CD4-positive, CD25-positive, alpha-beta regulatory T cell (primary cell): ENCODE measurements around the gene GNPAT. TPM values are rescaled to one million over a fixed set of nuclear protein-coding genes. Genes with fewer than 3 reads are reported as not detected.

Source experiments
- ATAC-seq, 2 donors: fragments of 150-1000 bp; cut with Tn5 transposase; one replicate each; pipeline ENCODE4 v1.10.0; 2021; ENCODE audit warnings: low read depth in 2 of 2, moderate number of reproducible peaks in 2 of 2, moderate library complexity in 1 of 2
- DNase-seq, 3 donors: peaks; one replicate each; pipeline versions ENCODE4 v3.0.0 to v3.0.0-alpha.2; 2012 to 2022; ENCODE audit warnings: mixed read lengths in 1 of 3
- H3K27ac ChIP-seq: one replicate; pipeline ENCODE4 v1.7.0; 2013; ENCODE audit warnings: mild to moderate bottlenecking, low read length; ENCODE audit not compliant: insufficient read depth, poor library complexity, severe bottlenecking
- H3K27me3 ChIP-seq: one replicate; pipeline ENCODE4 v1.7.0; 2013; ENCODE audit warnings: low read length; ENCODE audit not compliant: control insufficient read depth, insufficient read depth
- H3K36me3 ChIP-seq: one replicate; pipeline ENCODE4 v1.7.0; 2013; ENCODE audit warnings: mild to moderate bottlenecking, low read length, moderate library complexity; ENCODE audit not compliant: control insufficient read depth, insufficient read depth
- H3K4me1 ChIP-seq: 2 replicates; pipeline ENCODE4 v1.7.0; 2013; ENCODE audit warnings: mild to moderate bottlenecking, low read length; ENCODE audit not compliant: insufficient read depth, control insufficient read depth, poor library complexity, severe bottlenecking
- H3K4me3 ChIP-seq: one replicate; pipeline ENCODE4 v1.7.0; 2013; ENCODE audit warnings: low read depth, mild to moderate bottlenecking, low read length, moderate library complexity
- H3K9me3 ChIP-seq, 2 experiments: 1 replicate in 1 of 2; 2 replicates in 1 of 2; pipeline ENCODE4 v1.7.0; 2013; ENCODE audit warnings: low read length in 2 of 2, mild to moderate bottlenecking in 1 of 2, moderate library complexity in 1 of 2; ENCODE audit not compliant: control insufficient read depth in 2 of 2
- H3K27ac Mint-ChIP-seq, 3 donors: one replicate each; pipeline ENCODE4 v1.8.0; 2020 to 2022; ENCODE audit warnings: mild to moderate bottlenecking in 3 of 3, mixed read lengths in 3 of 3, moderate library complexity in 2 of 3
- H3K27me3 Mint-ChIP-seq: one replicate; pipeline ENCODE4 v1.8.0; 2022; ENCODE audit warnings: mild to moderate bottlenecking, mixed read lengths
- H3K36me3 Mint-ChIP-seq: one replicate; pipeline ENCODE4 v1.8.0; 2020; ENCODE audit warnings: mixed read lengths
- H3K4me1 Mint-ChIP-seq, 4 donors: one replicate each; pipeline ENCODE4 v1.8.0; 2020 to 2022; ENCODE audit warnings: mixed read lengths in 4 of 4, mild to moderate bottlenecking in 1 of 4
- H3K4me3 Mint-ChIP-seq, 4 donors: one replicate each; pipeline ENCODE4 v1.8.0; 2020 to 2022; ENCODE audit warnings: mild to moderate bottlenecking in 4 of 4, mixed read lengths in 4 of 4, moderate library complexity in 3 of 4
- H3K9me3 Mint-ChIP-seq, 7 donors: one replicate each; pipeline ENCODE4 v1.8.0; 2020 to 2022; ENCODE audit warnings: mixed read lengths in 7 of 7, mild to moderate bottlenecking in 3 of 7, moderate library complexity in 2 of 7
- polyA plus RNA-seq, 4 donors: library from polyadenylated mRNA; unstranded; fragments of 300-500 nt; fragmentation: Illumina TruSeq; gene quantifications; one replicate each; pipeline ENCODE4 v1.2.3, GENCODE V29; 2021
- total RNA-seq: library from RNA; stranded (reverse); gene quantifications from one replicate; pipeline ENCODE4 v1.2.3, GENCODE V29; 2022

The GNPAT gene
- total and polyA plus RNA-seq, 5 donors from 2014 or later = 23.1 to 46.8 (median 41.0) TPM

GRCh38 chr1:231265379-231265778, 24.4 kb downstream of the GNPAT start:
- H3K27ac Mint-ChIP-seq = no peak overlapping the region
- no peaks in the 10 kb centered on the region for H3K27me3 ChIP-seq
- no peak overlapping the region for H3K4me3 Mint-ChIP-seq
- H3K27me3 Mint-ChIP-seq = no peaks in the 10 kb centered on the region
- no peaks in the 10 kb centered on the region for H3K4me1 ChIP-seq
- H3K36me3 ChIP-seq = peaks cover 82% of the 10 kb centered on the region
- peaks cover 59% of the 10 kb centered on the region for H3K36me3 Mint-ChIP-seq
- no peaks in the 10 kb centered on the region for H3K9me3 Mint-ChIP-seq
- H3K4me1 Mint-ChIP-seq = no peaks in the 10 kb centered on the region
- no peaks in the 10 kb centered on the region for H3K9me3 ChIP-seq
- no peak overlapping the region for H3K4me3 ChIP-seq
- ATAC-seq = no peak
- DNase-seq = no peak
- H3K27ac ChIP-seq = no peak overlapping the region

- H3K27me3 ChIP-seq = no peaks in the 10 kb centered on the region
- Mint-ChIP-seq H3K27me3 (no peaks in the 10 kb centered on the region), H3K4me3 (no peak overlapping the region), H3K27ac (peak overlapping the region in 1 of 3 donors; percentile 7), H3K9me3 (no peaks in the 10 kb centered on the region), H3K4me1 (peaks cover 0 to 8% (median 4%) of the 10 kb centered on the region in 4 donors), H3K36me3 (peaks cover 65% of the 10 kb centered on the region)
- H3K27ac ChIP-seq = no peak overlapping the region
- peaks cover 75% of the 10 kb centered on the region for H3K36me3 ChIP-seq
- H3K9me3 ChIP-seq = no peaks in the 10 kb centered on the region
- no peak overlapping the region for H3K4me3 ChIP-seq
- no peak for ATAC-seq
- no peak for DNase-seq
- no peaks in the 10 kb centered on the region for H3K4me1 ChIP-seq
Observed at GRCh38 chr1:231266811-231267322, 25.9 kb downstream of the GNPAT start.

- Mint-ChIP-seq H3K27me3 (no peaks in the 10 kb centered on the region), H3K9me3 (no peaks in the 10 kb centered on the region), H3K4me1 (peaks cover 0 to 31% (median 18%) of the 10 kb centered on the region in 4 donors), H3K27ac (peak overlapping the region; percentile 89 to 100 (median 90)), H3K4me3 (peak overlapping the region in 2 of 4 donors; percentile 22 to 73), H3K36me3 (peaks cover 64% of the 10 kb centered on the region)
- Histone ChIP-seq H3K27me3 (no peaks in the 10 kb centered on the region), H3K4me3 (no peak overlapping the region), H3K9me3 (no peaks in the 10 kb centered on the region), H3K27ac (peak overlapping the region; percentile 49), H3K36me3 (peaks cover 61% of the 10 kb centered on the region), H3K4me1 (peaks cover 5% of the 10 kb centered on the region)
- DNase-seq (peak in 2 of 3 donors; percentile 2 to 86), ATAC-seq (peak; percentile 73 to 76)
Observed at GRCh38 chr1:231272173-231272572, 31.2 kb downstream of the GNPAT start.

GRCh38 chr1:231272880-231273279, 31.9 kb downstream of the GNPAT start:
- Histone ChIP-seq H3K4me3 (no peak overlapping the region), H3K9me3 (no peaks in the 10 kb centered on the region), H3K27ac (no peak overlapping the region), H3K4me1 (peaks cover 5% of the 10 kb centered on the region), H3K27me3 (no peaks in the 10 kb centered on the region), H3K36me3 (peaks cover 58% of the 10 kb centered on the region)
- ATAC-seq (peak; percentile 31 to 53), DNase-seq (peak in 1 of 3 donors; percentile 54)
- H3K4me3 Mint-ChIP-seq = peak overlapping the region in 2 of 4 donors; percentile 22 to 79
- peak overlapping the region; percentile 89 to 100 (median 90) for H3K27ac Mint-ChIP-seq
- H3K9me3 Mint-ChIP-seq = no peaks in the 10 kb centered on the region
- H3K27me3 Mint-ChIP-seq = no peaks in the 10 kb centered on the region
- peaks cover 66% of the 10 kb centered on the region for H3K36me3 Mint-ChIP-seq
- peaks cover 0 to 31% (median 18%) of the 10 kb centered on the region in 4 donors for H3K4me1 Mint-ChIP-seq

GRCh38 chr1:231274119-231274825, 33.3 kb downstream of the GNPAT start:
- Histone ChIP-seq H3K36me3 (peaks cover 53% of the 10 kb centered on the region), H3K27ac (no peak overlapping the region), H3K4me3 (no peak overlapping the region), H3K27me3 (no peaks in the 10 kb centered on the region), H3K9me3 (no peaks in the 10 kb centered on the region), H3K4me1 (peaks cover 5% of the 10 kb centered on the region)
- Mint-ChIP-seq H3K27me3 (no peaks in the 10 kb centered on the region), H3K4me1 (peaks cover 0 to 31% (median 18%) of the 10 kb centered on the region in 4 donors), H3K4me3 (no peak overlapping the region), H3K9me3 (no peaks in the 10 kb centered on the region), H3K36me3 (peaks cover 62% of the 10 kb centered on the region), H3K27ac (peak overlapping the region in 2 of 3 donors; percentile 10 to 81)
- DNase-seq = peak in 1 of 3 donors; percentile 47
- ATAC-seq = no peak

GRCh38 chr1:231278100-231278790, 37.2 kb downstream of the GNPAT start:
- Mint-ChIP-seq H3K4me3 (no peak overlapping the region), H3K27ac (no peak overlapping the region), H3K4me1 (peaks cover 0 to 14% (median 7%) of the 10 kb centered on the region in 4 donors), H3K27me3 (no peaks in the 10 kb centered on the region), H3K9me3 (no peaks in the 10 kb centered on the region), H3K36me3 (peaks cover 38% of the 10 kb centered on the region)
- Histone ChIP-seq H3K4me1 (no peaks in the 10 kb centered on the region), H3K27ac (no peak overlapping the region), H3K27me3 (no peaks in the 10 kb centered on the region), H3K9me3 (no peaks in the 10 kb centered on the region), H3K36me3 (peaks cover 38% of the 10 kb centered on the region), H3K4me3 (no peak overlapping the region)
- no peak for DNase-seq
- no peak for ATAC-seq

- H3K27ac ChIP-seq = no peak overlapping the region
- no peak overlapping the region for H3K4me3 Mint-ChIP-seq
- no peaks in the 10 kb centered on the region for H3K9me3 ChIP-seq
- peaks cover 0 to 8% (median 5%) of the 10 kb centered on the region in 4 donors for H3K4me1 Mint-ChIP-seq
- ATAC-seq = no peak
- H3K27me3 ChIP-seq = no peaks in the 10 kb centered on the region
- no peaks in the 10 kb centered on the region for H3K9me3 Mint-ChIP-seq
- peaks cover 37% of the 10 kb centered on the region for H3K36me3 Mint-ChIP-seq
- H3K27me3 Mint-ChIP-seq = no peaks in the 10 kb centered on the region
- H3K36me3 ChIP-seq = peaks cover 35% of the 10 kb centered on the region
- DNase-seq = no peak
- H3K4me3 ChIP-seq = no peak overlapping the region
- H3K4me1 ChIP-seq = no peaks in the 10 kb centered on the region
- no peak overlapping the region for H3K27ac Mint-ChIP-seq
Observed at GRCh38 chr1:231279081-231279480, 38.1 kb downstream of the GNPAT start.
